ENCODE data around the gene HCRT. TPM values are rescaled to one million over a fixed set of nuclear protein-coding genes. Genes with fewer than 3 reads are reported as not detected.
"Not testable (repeated sequence)": the region's sequence is repeated elsewhere in the genome, so short reads cannot be mapped to it uniquely, and the experiment has no call there.

Gene HCRT
- polyA plus RNA-seq, 3 donors: not detected

- 75 to 79% (median 76%) methylated on average over 14 of the region's 14 CpGs for WGBS, 3 donors
Measured at GRCh38 chr17:42159796-42160530, 25.3 kb downstream of the HCRT start.

GRCh38 chr17:42155614-42156045, 29.6 kb downstream of the HCRT start:
- 41 to 45% (median 44%) methylated on average over 17 of the region's 17 CpGs for WGBS, 3 donors
- no peak overlapping the region for H3K27ac ChIP-seq (ENCODE audit: low read depth, low read length)

More at GRCh38 chr17:42159796-42160530, 25.3 kb downstream of the HCRT start:
- H3K27ac ChIP-seq (ENCODE audit: low read depth, low read length): no peak overlapping the region

GRCh38 chr17:42153919-42154742, 31.1 kb downstream of the HCRT start:
- WGBS, 3 donors: 6 to 8% (median 6%) methylated on average over 15 of the region's 15 CpGs
- no peak overlapping the region for H3K27ac ChIP-seq (ENCODE audit: low read depth, low read length)

GRCh38 chr17:42146911-42147607, 38.2 kb downstream of the HCRT start:
- H3K27ac ChIP-seq (ENCODE audit: low read depth, low read length): no peak overlapping the region
- 87 to 90% (median 87%) methylated on average over 13 of the region's 13 CpGs for WGBS, 3 donors

GRCh38 chr17:42143138-42143537, 42.1 kb downstream of the HCRT start:
- H3K27ac ChIP-seq (ENCODE audit: low read depth, low read length): not testable (repeated sequence)

GRCh38 chr17:42142371-42142896, 42.8 kb downstream of the HCRT start:
- WGBS, 3 donors: 72 to 75% (median 75%) methylated on average over 7 of the region's 7 CpGs
- no peak overlapping the region for H3K27ac ChIP-seq (ENCODE audit: low read depth, low read length)

More at GRCh38 chr17:42143138-42143537, 42.1 kb downstream of the HCRT start:
- WGBS, 3 donors: 54 to 93% (median 83%) methylated on average over 4 of the region's 4 CpGs

GRCh38 chr17:42141382-42141781, 43.9 kb downstream of the HCRT start:
- H3K27ac ChIP-seq (ENCODE audit: low read depth, low read length): no peak overlapping the region
- WGBS, 3 donors: 62 to 73% (median 64%) methylated on average over 8 of the region's 8 CpGs

- 95 to 96% (median 95%) methylated on average over 7 of the region's 7 CpGs for WGBS, 3 donors
- H3K27ac ChIP-seq (ENCODE audit: low read depth, low read length): not testable (repeated sequence)
Measured at GRCh38 chr17:42140690-42141089, 44.6 kb downstream of the HCRT start.

- WGBS, 3 donors: 51 to 69% (median 65%) methylated on average over 7 of the region's 7 CpGs
- H3K27ac ChIP-seq (ENCODE audit: low read depth, low read length): no peak overlapping the region
Measured at GRCh38 chr17:42138749-42139492, 46.3 kb downstream of the HCRT start.

GRCh38 chr17:42136654-42137051, 48.6 kb downstream of the HCRT start:
- no peak overlapping the region for H3K27ac ChIP-seq (ENCODE audit: low read depth, low read length)
- WGBS, 3 donors: 52 to 77% (median 75%) methylated on average over 3 of the region's 3 CpGs

GRCh38 chr17:42135664-42136653, 49.3 kb downstream of the HCRT start:
- H3K27ac ChIP-seq (ENCODE audit: low read depth, low read length): no peak overlapping the region
- 22 to 39% (median 36%) methylated on average over 15 of the region's 15 CpGs for WGBS, 3 donors

GRCh38 chr17:42135151-42135550, 50.1 kb downstream of the HCRT start:
- WGBS, 3 donors: 72 to 83% (median 80%) methylated on average over 6 of the region's 6 CpGs
- H3K27ac ChIP-seq (ENCODE audit: low read depth, low read length): no peak overlapping the region

Other genes starting within 250 kb of the HCRT start
- 10 to 100 TPM; 19.4 to 45.6 (median 38.2) TPM for gene CNP, start 218.7 kb downstream of the HCRT start, polyA plus RNA-seq
- gene DNAJC7, start 168.0 kb downstream of the HCRT start, polyA plus RNA-seq: 10 to 100 TPM; 43.8 to 86.1 (median 65.2) TPM
- gene NKIRAS2, start 165.4 kb downstream of the HCRT start, polyA plus RNA-seq: 10 to 100 TPM; 13.5 to 35.1 (median 30.9) TPM
- 1 to 10 TPM in 1 of 3 donors, under 1 TPM in 2; 0.12 to 1.5 (median 0.22) TPM for gene C17orf113, start 134.9 kb downstream of the HCRT start, polyA plus RNA-seq
- 1 to 10 TPM in 1 of 3 donors, under 1 TPM in 2; 0.10 to 2.0 (median 0.67) TPM for gene ZNF385C, start 87.0 kb downstream of the HCRT start, polyA plus RNA-seq
- gene DHX58, start 72.7 kb downstream of the HCRT start, polyA plus RNA-seq: 10 to 100 TPM in 1 of 3 donors, 1 to 10 TPM in 2; 6.2 to 17.4 (median 7.0) TPM
- 10 to 100 TPM; 37.5 to 57.1 (median 40.9) TPM for gene KAT2A, start 64.1 kb downstream of the HCRT start, polyA plus RNA-seq
- under 1 TPM; 0.09 to 0.70 (median 0.34) TPM for gene HSPB9, start 62.6 kb downstream of the HCRT start, polyA plus RNA-seq
- gene RAB5C, start 30.5 kb downstream of the HCRT start, polyA plus RNA-seq: 100 to 1,000 TPM in 2 of 3 donors, 10 to 100 TPM in 1; 62.4 to 190 (median 182) TPM
- under 1 TPM; 0.06 to 0.56 (median 0.19) TPM for gene KCNH4, start 4.3 kb downstream of the HCRT start, polyA plus RNA-seq
- gene GHDC, start 9.0 kb upstream of the HCRT start, polyA plus RNA-seq: 10 to 100 TPM; 16.5 to 20.3 (median 19.4) TPM
- 10 to 100 TPM; 17.4 to 60.8 (median 47.1) TPM for gene STAT5B, start 90.9 kb upstream of the HCRT start, polyA plus RNA-seq
- 100 to 1,000 TPM in 1 of 3 donors, 10 to 100 TPM in 2; 22.7 to 151 (median 57.1) TPM for gene STAT5A, start 103.0 kb upstream of the HCRT start, polyA plus RNA-seq
- gene STAT3, start 203.0 kb upstream of the HCRT start, polyA plus RNA-seq: 100 to 1,000 TPM in 1 of 3 donors, 10 to 100 TPM in 2; 60.7 to 204 (median 92.9) TPM
- 100 to 1,000 TPM in 2 of 3 donors, 10 to 100 TPM in 1; 30.4 to 517 (median 414) TPM for gene CAVIN1, start 237.8 kb upstream of the HCRT start, polyA plus RNA-seq

All from adipose tissue (tissue), 3 donors.